Stimulated activated CD8-positive, alpha-beta memory T cell treated with anti-CD3 and anti-CD28 coated beads, Interleukin-4, amount 100 ng/mL, for 4 hours (primary cell): ENCODE data around the gene ERG.

Experiments used
- DNase-seq, 2 donors: peaks; one replicate each; pipeline ENCODE4 v3.0.0-alpha.2; 2020; ENCODE audit warnings: low read depth in 2 of 2, low spot score in 1 of 2

ERG gene

GRCh38 chr21:38474796-38475195, 23.5 kb downstream of the ERG start:
- DNase-seq, result no peak

DNA sequence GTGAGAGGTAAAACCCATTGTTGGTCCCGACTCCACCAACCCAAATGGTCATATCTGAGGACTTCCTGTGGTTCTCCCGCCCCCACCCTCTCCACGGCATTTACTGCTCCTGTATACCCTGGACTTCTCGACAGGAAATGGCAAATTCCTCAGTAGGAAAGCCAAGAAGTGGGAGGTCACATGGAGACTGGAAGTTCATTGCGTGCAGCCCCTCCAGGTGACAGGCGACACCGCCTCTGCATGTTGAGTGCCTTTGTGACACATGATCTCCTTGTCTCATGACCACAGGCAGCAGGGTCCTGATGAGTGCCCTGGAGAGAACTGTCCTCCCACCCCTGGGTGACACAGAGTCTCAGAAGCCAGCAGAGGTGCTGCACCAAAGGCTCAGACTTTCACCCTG, 24.2 kb downstream of the ERG start:
- no peak for DNase-seq

- DNase-seq, result no peak
These were observed 25.7 kb downstream of the ERG start for GRCh38 chr21:38472412-38473108.

DNA sequence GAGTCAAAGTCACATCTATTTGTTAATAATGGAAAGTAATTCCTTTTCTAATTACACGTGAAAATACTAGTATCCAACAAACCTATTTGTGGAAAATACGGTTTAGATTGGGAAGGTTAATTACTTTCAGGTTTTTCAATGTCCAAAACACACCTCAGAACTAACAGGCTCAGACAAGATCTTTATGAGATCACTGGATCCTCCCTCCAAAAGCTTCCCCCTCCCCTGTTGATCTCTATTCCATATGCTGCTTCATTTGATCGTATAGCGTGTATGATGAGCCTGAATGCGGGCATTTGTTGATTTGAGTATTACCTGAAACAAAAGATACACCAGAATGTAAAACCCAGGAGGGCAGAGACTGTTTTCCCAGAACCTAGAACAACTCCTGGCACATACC, 26.5 kb downstream of the ERG start:
- DNase-seq, result no peak

GRCh38 chr21:38470755-38471154, 27.5 kb downstream of the ERG start:
- no peak for DNase-seq

- no peak for DNase-seq
These were observed 28.6 kb downstream of the ERG start for GRCh38 chr21:38469642-38470041.

DNA sequence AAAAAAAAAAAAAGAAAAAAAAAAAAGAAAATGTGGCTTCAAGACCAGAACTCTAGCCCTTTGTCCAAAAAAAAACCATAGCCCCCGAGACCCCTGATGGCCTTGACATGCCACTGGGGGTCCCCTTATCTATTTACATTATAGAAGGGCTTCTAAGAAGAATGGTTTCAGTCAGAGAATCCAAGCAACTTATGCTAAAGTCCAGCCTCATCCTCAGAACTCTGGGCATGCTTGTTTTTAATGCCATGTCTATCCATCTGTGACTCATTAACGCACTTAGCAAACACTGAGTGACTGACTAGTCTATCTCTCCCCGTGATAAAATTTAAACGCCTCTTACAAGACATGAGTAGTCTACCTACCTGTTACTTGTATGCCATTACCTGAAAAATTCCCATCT, 29.3 kb downstream of the ERG start:
- no peak for DNase-seq

DNA sequence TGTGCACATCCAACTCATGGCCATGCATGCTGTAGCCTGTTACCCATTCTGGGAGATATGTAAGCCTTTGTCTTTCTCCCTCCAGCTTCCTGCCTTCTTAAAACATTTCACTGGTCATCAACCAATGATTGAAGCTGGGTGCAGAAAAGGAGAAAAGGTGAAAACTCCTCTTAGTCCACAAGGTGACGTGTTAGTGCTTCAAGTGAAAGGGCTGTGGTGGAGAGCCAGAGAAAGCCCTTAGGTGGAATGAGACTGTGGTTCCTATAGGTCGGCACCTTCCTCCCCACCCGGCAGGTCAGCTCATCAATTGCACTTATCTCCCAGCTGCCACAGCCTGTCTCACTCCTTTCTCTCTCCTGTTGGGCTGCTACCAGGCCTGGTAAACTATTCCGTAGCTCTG, 30.4 kb downstream of the ERG start:
- no peak for DNase-seq

GRCh38 chr21:38467374-38467773, 30.9 kb downstream of the ERG start:
- DNase-seq, result no peak

- DNase-seq, result no peak
These were observed 38.0 kb downstream of the ERG start for GRCh38 chr21:38460171-38460742.

DNA sequence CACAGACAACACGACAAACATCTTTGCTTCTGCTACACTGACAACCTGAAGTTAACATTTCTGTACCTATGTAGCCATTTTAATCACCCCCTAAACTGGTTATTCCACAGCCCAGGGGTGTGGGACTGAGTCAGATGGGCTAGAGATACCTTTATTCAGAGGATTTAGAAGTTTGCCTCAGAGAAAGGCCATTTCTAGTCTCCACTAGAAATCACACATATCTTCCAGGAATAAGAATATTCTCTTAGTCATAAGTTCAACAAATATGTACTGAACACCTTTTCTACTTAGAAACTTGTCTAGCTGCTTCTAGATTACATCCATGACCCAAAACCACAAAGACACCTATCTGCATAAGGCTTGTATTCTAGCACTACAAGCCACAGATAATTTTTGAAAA, 38.8 kb downstream of the ERG start:
- no peak for DNase-seq

GRCh38 chr21:38455403-38455802, 42.9 kb downstream of the ERG start:
- no peak for DNase-seq

- no peak for DNase-seq
These were observed 43.6 kb downstream of the ERG start for GRCh38 chr21:38454702-38455101.

GRCh38 chr21:38454161-38454560, 44.1 kb downstream of the ERG start:
- no peak for DNase-seq

DNA sequence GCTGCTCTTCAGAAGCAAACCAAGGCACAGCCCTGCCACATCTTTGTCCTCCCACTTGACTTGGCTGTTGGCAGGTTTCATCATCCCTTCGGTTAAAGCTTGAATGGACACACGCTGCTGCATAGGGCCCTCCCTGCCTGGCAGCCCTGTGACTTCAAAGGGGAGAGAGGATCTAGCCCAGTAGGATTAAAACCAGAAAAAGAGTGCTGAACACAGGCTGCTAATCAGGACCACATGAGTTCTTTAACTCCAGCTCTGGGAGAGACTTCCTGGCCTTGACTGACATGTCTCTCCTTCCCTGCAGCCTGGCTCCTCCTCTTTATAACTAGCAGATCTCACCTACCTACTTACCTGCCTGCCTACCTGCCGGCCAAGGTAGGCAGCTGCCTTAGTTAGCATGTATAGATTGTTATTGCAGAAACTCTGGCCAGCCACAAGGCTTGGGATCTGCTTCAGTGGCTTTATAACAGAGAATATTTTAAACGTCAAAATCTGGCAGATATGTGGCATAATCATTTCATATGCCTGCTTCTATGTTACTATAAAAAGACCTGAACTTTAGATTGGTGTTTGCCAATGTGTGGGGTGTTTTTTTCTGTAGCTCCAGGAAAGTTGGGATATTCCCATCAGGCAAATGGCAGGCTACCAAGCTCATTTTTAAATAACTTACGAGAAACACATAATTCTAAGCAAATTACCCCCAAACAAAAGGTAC, 49.4 kb downstream of the ERG start:
- DNase-seq, result no peak

DNA sequence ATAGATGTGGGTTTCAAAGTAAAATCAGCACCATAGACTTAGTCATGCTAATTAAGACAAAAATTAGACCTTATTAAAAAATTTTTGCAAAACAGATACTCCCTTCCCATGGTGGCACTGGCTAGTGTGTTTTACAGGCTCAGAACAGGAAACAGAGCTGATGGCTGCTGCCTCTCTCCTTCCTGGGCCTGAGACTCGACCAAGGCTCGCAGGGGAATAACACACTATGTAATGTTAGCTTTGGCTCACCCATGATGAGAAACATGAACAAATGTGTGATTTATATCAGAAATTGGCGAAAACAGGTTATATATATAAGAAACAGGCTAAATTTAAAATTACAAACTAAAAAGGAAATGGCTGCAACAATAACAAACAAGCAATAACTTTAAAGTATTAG, 50.7 kb downstream of the ERG start:
- no peak for DNase-seq

- no peak for DNase-seq
These were observed 53.6 kb downstream of the ERG start for GRCh38 chr21:38444691-38445090.

DNA sequence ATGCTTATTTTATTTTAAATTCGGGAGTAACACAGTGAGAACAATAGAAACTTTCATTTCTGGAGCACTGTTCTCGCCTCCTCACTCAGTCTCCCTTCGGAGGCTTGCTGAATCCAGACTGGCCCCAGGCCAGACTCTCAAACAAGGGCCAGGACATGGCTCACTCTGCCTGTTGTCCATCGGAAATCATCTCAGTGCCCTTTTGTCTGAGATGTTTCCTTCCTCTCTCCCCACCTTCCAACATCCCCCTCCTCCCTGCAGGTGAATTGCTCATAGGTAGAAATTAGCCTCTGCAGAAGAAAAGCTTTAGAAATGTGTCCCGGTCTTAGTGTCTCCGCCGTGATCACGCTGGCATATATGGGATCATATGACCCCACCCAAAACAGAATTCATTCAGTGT, 55.2 kb downstream of the ERG start:
- no peak for DNase-seq

DNA sequence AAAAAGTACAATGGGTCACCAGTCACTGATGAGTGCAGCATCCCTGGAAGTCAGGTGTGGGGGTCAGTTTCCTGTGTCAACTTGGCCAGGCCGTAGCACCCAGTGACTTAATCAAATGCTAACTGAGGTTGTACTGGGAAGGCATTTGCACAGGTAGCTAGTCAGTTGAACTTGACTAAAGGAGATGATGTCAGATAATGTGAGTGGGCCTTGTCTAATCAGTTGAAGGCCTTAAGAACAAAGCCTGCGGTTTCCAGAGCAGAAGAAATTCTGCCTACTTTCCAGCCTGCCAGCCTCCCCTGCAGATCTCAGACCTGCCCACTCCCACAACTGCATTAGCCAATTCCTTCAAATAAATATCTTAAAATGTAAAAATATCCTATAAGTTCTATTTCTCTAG, 57.1 kb downstream of the ERG start:
- no peak for DNase-seq

GRCh38 chr21:38440746-38441145, 57.5 kb downstream of the ERG start:
- no peak for DNase-seq

- DNase-seq, result no peak
These were observed 58.3 kb downstream of the ERG start for GRCh38 chr21:38439957-38440356.

DNA sequence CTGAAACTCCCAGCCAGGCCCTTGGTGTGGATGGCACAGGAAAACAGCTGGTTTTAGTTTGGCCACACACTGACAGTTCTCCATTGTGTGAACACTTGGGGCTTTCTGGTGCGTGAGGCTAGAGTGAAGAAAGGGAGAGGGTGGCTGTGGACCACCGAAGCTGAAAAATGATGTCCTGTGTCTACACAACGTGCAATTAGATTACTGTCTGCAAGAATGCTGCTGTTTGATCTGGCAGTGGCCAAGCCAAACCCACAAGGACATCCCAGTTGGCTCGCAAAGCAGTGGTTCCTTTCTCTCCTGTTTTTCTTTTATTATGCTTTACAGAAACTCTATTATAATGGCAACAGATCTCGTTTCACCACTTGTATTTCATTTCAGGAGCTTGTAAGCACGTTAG, 58.9 kb downstream of the ERG start:
- no peak for DNase-seq

DNA sequence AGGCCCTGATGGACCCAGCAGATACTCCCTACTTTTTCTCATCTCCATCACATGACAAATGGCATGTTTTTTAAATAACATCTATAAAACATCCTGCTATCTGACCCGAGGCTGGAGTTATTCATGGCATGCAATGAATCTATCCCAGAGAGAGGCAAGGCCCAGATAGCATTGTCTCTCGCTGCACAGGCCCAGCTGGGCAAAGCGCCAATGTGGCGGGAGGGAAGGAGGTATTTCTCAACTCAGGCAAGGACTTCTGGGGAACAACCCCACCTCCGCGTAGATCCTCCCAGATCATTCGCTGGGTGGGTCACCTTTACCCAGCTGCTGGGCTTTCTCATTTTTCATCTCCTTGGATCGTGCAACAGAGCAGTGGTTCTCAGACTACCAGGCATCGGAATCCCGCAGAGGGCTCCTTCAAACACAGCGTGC, 59.8 kb downstream of the ERG start:
- no peak for DNase-seq
